Gastrocnemius medialis (tissue), 4 donors: Measurements from ENCODE around the gene LRFN5. TPM values are rescaled to one million over a fixed set of nuclear protein-coding genes. Genes with fewer than 3 reads are reported as not detected.

Experiments used
- ATAC-seq, 2 donors: fragments of 150-250 bp; one replicate each; pipeline ENCODE4 v1.9.1; 2016
- DNase-seq, 2 donors: peaks; one replicate each; pipeline ENCODE4 v3.0.0-alpha.2; 2019
- H3K27ac ChIP-seq, 4 donors: fragments of 200-600 bp; sonication (generic); 1 replicate in 1 of 4; 2 replicates in 3 of 4; pipeline ENCODE4 v1.5.1; 2016 to 2018; ENCODE audit warnings: mild to moderate bottlenecking in 2 of 4, moderate library complexity in 1 of 4
- H3K27me3 ChIP-seq, 3 donors: fragments of 200-600 bp; sonication (generic) in 2 of 3; 1 replicate in 1 of 3; 2 replicates in 2 of 3; pipeline versions ENCODE4 v1.5.1 to v1.6.0; 2016 to 2019; ENCODE audit warnings: mild to moderate bottlenecking in 1 of 3, moderate library complexity in 1 of 3
- H3K36me3 ChIP-seq, 2 donors: fragments of 200-600 bp; sonication (generic) in 1 of 2; one replicate each; pipeline ENCODE4 v1.5.1; 2017 to 2018
- H3K4me1 ChIP-seq, 2 donors: fragments of 200-600 bp; sonication (generic) in 1 of 2; one replicate each; pipeline ENCODE4 v1.5.1; 2016 to 2017; ENCODE audit warnings: mild to moderate bottlenecking in 2 of 2
- H3K4me3 ChIP-seq, 4 donors: fragments of 200-600 bp; sonication (generic) in 3 of 4; 1 replicate in 1 of 4; 2 replicates in 3 of 4; pipeline ENCODE4 v1.5.1; 2016 to 2019; ENCODE audit warnings: mild to moderate bottlenecking in 2 of 4
- H3K9me3 ChIP-seq, 3 donors: fragments of 200-600 bp; sonication (generic) in 2 of 3; 1 replicate in 1 of 3; 2 replicates in 2 of 3; pipeline ENCODE4 v1.5.1; 2016 to 2019
- CTCF ChIP-seq, 5 experiments: fragments of 450-650 bp in 3 of 5; fragments of 200-600 bp in 2 of 5; sonication (generic) in 2 of 5; IDR thresholded peaks in 4 of 5; conservative IDR thresholded peaks in 1 of 5; 1 replicate in 4 of 5; 2 replicates in 1 of 5; pipeline ENCODE4 v1.5.1; 2016 to 2019; ENCODE audit warnings: antibody characterized with exemption in 5 of 5, mild to moderate bottlenecking in 3 of 5, moderate library complexity in 3 of 5
- POLR2A ChIP-seq, 2 donors: fragments of 450-650 bp; IDR thresholded peaks; one replicate each; pipeline ENCODE4 v1.6.1; 2017; ENCODE audit warnings: antibody characterized with exemption in 2 of 2, mild to moderate bottlenecking in 2 of 2, moderate library complexity in 2 of 2
- in situ Hi-C, 4 donors: fragments of 200-750 bp; cut with MboI; loops; one replicate each; pipeline versions ENCODE4 v1.15.0 to v1.8.0; 2017; ENCODE audit warnings: low sequenced_read_pairs in 4 of 4
- intact Hi-C: fragments of 100-400 bp; cut with DNase I; formaldehyde crosslinking; loops from one replicate; pipeline ENCODE4 v1.15.1; 2023; ENCODE audit warnings: low total_unique reads
- total RNA-seq, 4 donors: library from RNA; depleted of rRNA; stranded (reverse); fragments of >200 nt; gene quantifications; one replicate each; pipeline versions ENCODE4 v1.1.0 to v1.2.3, GENCODE V29; 2016

Gene LRFN5
- total RNA-seq, 4 donors from 2014 or later = 0.22 to 0.51 (median 0.33) TPM; not detected in 1

GRCh38 chr14:41636492-41637392 is 30.1 kb downstream of the LRFN5 start:
- H3K36me3 ChIP-seq = no peaks in the 10 kb centered on the region
- no peak for ATAC-seq

GRCh38 chr14:41641690-41642089 is 35.0 kb downstream of the LRFN5 start:
- Histone ChIP-seq H3K27me3 (no peaks in the 10 kb centered on the region), H3K4me1 (no peaks in the 10 kb centered on the region), H3K27ac (no peak overlapping the region), H3K36me3 (no peaks in the 10 kb centered on the region), H3K4me3 (no peak overlapping the region), H3K9me3 (no peaks in the 10 kb centered on the region)
- in situ Hi-C loops (no loop called here), intact Hi-C loops (no loop called here)
- TF ChIP-seq POLR2A (IDR thresholded peaks at IDR 0.05) (no peak), CTCF (IDR thresholded peaks at IDR 0.05 in 4 of 5, conservative IDR thresholded peaks at IDR 0.05 in 1 of 5) (no peak)
- no peak for ATAC-seq
- DNase-seq = no peak

More at GRCh38 chr14:41636492-41637392, 30.1 kb downstream of the LRFN5 start:
- in situ Hi-C loops = no loop called here
- no peak for DNase-seq
- intact Hi-C loops = no loop called here
- no peak overlapping the region for H3K4me3 ChIP-seq
- H3K4me1 ChIP-seq = no peaks in the 10 kb centered on the region
- no peaks in the 10 kb centered on the region for H3K27me3 ChIP-seq
- TF ChIP-seq POLR2A (IDR thresholded peaks at IDR 0.05) = no peak
- TF ChIP-seq CTCF (IDR thresholded peaks at IDR 0.05 in 4 of 5, conservative IDR thresholded peaks at IDR 0.05 in 1 of 5) = no peak
- H3K9me3 ChIP-seq = no peaks in the 10 kb centered on the region
- no peak overlapping the region for H3K27ac ChIP-seq

GRCh38 chr14:41642367-41642766 is 35.7 kb downstream of the LRFN5 start:
- no peaks in the 10 kb centered on the region for H3K4me1 ChIP-seq
- intact Hi-C loops (no loop called here), in situ Hi-C loops (no loop called here)
- DNase-seq = no peak
- no peak for ATAC-seq
- H3K27ac ChIP-seq = no peak overlapping the region
- TF ChIP-seq POLR2A (IDR thresholded peaks at IDR 0.05) = no peak
- no peak for TF ChIP-seq CTCF (IDR thresholded peaks at IDR 0.05 in 4 of 5, conservative IDR thresholded peaks at IDR 0.05 in 1 of 5)
- H3K9me3 ChIP-seq = no peaks in the 10 kb centered on the region
- H3K27me3 ChIP-seq = no peaks in the 10 kb centered on the region
- H3K4me3 ChIP-seq = no peak overlapping the region
- H3K36me3 ChIP-seq = no peaks in the 10 kb centered on the region

GRCh38 chr14:41642789-41643188 is 36.1 kb downstream of the LRFN5 start:
- H3K4me3 ChIP-seq = no peak overlapping the region

More at GRCh38 chr14:41642789-41643188, 36.1 kb downstream of the LRFN5 start:
- Histone ChIP-seq H3K27me3 (no peaks in the 10 kb centered on the region), H3K9me3 (no peaks in the 10 kb centered on the region), H3K4me1 (no peaks in the 10 kb centered on the region), H3K27ac (no peak overlapping the region), H3K36me3 (no peaks in the 10 kb centered on the region)
- TF ChIP-seq POLR2A (IDR thresholded peaks at IDR 0.05) = no peak
- no peak for TF ChIP-seq CTCF (IDR thresholded peaks at IDR 0.05 in 4 of 5, conservative IDR thresholded peaks at IDR 0.05 in 1 of 5)
- intact Hi-C loops = no loop called here
- no peak for ATAC-seq
- in situ Hi-C loops = no loop called here
- DNase-seq = no peak
